Activated naive CD4-positive, alpha-beta T cell treated with Interleukin-2 at 50 U/mL for 16 hours (primary cell): ENCODE data around the gene ISL1.

Experiments
- DNase-seq: peaks from one replicate; pipeline ENCODE4 v3.0.0-alpha.2; 2020

Gene ISL1

DNA sequence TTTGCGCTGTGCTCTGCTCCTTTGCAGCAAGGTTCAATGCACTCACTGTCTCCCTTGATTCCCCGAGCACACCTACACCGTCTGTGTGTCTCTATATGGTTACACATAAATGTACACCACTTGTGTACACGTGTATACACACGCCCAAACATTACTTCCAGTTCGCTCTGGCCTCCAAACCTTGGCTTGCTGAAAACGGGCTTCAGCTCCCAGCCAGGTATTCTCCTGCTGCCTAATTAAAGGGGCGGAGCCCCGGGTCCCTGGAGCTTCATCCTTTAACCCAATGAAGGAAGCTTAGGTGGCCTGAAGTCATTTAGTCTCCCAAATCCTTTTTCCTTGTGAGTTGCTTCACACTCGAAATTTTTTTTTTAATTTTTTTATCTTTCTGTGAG lies 4.6 kb downstream of the ISL1 start:
- DNase-seq, result no peak

GRCh38 chr5:51388488-51389287 lies 5.4 kb downstream of the ISL1 start:
- no peak for DNase-seq

DNA sequence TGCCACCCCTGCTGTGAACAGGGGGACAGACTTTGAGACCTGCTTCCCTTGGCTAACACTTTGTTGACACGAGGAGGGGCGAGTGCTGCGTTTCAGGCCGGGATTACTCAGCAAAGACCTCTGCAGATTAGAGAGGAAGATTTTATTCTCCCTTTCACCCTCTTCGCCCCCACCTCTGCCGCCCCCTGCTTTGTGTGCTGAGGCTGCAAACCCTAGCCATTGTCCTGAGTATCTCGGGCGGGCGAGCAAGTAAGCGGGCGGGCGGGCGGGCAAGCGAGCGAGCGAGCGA lies 6.0 kb downstream of the ISL1 start:
- DNase-seq, result no peak

DNA sequence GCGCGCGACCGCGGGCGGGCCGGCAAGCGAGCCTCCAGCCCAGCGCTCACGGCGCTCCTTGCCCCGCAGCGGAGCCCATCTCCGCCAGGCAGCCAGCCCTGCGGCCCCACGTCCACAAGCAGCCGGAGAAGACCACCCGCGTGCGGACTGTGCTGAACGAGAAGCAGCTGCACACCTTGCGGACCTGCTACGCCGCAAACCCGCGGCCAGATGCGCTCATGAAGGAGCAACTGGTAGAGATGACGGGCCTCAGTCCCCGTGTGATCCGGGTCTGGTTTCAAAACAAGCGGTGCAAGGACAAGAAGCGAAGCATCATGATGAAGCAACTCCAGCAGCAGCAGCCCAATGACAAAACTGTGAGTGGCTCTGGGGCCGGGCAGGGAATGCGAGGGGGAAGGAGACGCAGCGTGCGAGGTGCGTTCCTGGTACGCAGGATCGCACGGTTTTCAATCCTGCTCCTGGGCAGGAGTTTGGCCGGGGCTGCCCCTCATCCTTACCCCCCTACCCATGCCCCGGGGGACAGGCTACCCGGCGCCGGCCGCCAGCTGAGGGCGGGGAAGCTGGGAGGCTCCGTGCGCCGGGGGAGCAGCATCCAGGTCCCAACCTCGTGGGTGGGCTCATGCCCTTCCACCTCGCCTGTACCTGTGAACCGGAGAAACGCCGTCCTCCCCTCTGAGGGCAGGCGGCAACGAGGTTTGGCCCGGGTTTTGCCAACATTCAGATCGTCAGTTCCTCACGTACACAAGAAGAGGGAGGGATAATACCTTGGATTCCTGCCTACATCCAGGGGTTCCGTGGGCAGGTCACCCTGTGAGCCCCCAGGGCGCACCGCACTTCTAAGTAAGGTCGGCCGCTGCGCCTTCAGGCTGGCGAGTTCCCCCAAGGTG lies 6.6 kb downstream of the ISL1 start:
- no peak for DNase-seq

GRCh38 chr5:51391175-51391574 lies 7.9 kb downstream of the ISL1 start:
- no peak for DNase-seq

DNA sequence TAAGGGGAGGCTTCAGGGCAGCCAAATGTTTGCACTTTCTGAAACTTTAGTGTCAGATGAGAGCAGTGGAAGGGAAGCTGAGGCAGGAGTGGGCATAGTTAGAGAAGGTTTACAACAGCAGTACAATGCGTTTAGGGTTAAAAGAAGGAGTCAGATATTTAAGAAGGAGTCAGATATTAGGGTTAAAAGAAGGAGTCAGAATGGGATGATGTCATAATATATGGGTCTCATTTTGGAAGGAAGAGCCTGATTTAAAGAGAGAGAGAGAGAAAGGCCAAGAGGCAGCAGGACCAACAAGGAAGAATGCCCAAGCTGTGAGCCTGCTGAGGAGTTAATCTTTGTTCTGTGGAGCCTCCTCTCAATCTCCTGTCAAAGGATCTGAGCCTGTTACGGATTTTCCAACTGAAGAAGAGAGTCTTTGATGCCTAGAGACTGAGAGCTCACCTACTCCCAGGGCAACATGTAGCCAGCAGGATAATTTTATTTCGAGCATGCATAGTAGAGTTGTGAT lies 9.5 kb downstream of the ISL1 start:
- DNase-seq, result no peak

- no peak for DNase-seq
These were observed 11.4 kb downstream of the ISL1 start for GRCh38 chr5:51394609-51395008.

- DNase-seq, result no peak
These were observed 12.0 kb downstream of the ISL1 start for GRCh38 chr5:51395245-51395644.

DNA sequence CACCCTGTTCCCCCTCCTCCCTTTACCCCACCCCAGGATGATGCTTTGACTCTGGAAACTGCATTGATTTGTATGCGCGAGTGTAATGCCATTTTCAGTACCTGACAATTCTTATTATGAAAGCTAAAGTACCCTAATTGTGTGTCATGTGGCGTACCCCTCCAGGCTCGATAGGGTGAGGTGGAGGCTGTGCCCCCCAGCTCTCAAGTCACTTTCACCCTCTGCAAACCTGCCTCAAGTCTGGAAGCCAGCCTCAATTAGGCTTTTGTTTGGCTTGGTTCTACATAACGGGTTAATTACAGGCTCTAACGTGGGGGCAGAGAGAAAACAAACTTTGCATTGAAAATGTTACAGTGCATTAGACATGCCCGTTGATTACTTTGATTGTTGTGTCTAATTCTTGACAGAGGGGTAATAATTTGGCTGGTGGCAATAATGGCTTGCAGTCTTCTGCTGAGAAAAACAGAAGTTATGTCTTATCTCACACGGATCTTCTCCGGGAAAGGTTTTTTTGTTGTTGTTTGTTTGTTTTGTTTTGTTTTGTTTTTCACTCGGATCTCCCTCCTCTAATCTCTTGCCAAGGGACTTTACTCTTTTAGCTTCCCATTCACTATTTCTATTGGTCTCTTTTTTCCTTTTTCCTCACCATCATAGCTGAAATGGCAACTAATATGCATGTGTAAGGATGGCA lies 12.6 kb downstream of the ISL1 start:
- no peak for DNase-seq

- no peak for DNase-seq
These were observed 13.5 kb downstream of the ISL1 start for GRCh38 chr5:51396797-51397196.

GRCh38 chr5:51397996-51398395 lies 14.7 kb downstream of the ISL1 start:
- DNase-seq, result no peak

DNA sequence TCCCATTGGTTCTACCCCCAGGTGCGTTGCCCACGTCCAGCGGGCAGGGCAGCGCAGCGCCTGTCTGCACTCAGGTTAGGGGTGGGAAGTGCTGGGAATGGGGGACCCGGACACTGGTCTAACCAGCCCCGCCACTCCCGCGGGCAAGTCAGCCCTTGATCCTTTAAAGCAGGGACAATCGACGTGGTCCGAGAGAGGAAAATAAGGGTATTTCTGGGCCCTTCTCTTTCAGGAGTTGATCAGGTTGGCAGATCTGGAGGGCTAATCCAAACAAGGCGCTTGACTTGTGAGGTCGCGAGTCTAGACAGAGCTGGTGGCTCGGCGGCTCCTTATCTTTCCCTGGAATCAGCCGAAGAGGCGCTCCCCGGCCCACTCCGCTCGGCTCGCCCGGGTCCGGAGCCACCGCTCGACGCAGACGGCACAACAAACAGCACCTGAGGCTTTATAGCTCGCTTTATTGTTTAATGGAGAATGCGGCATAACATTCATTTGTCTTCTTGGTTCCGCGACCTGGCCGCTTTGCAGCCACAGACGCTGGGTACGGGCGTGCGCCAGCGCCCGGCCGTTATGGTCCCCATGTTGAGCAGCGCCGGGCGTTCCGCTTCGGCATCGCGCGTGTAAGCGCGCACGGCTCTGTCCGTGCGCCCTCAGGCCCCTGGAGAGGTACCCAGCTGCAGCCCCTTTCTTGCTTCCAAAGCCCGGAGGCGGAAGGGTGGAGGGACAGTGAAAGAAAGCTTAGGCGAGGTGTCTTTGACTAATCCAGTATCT lies 15.8 kb downstream of the ISL1 start:
- DNase-seq, result no peak

DNA sequence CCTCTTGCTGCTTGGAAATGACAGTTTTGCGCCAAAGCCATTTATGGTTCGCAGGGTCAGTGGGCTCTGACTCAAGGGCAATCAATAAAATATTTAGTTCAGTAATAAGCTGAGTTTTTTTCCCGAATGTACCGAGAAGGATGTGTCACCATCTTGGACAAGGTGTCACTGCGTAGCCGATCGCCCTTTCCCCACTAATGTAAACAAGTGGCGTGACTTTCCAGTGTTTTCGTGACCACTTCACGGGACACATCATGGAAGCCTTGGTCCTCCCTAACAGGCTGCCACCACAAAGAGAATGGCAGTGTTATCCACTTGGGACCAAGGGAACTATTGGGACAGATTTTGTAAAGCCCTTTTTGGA lies 16.4 kb downstream of the ISL1 start:
- DNase-seq, result no peak

DNA sequence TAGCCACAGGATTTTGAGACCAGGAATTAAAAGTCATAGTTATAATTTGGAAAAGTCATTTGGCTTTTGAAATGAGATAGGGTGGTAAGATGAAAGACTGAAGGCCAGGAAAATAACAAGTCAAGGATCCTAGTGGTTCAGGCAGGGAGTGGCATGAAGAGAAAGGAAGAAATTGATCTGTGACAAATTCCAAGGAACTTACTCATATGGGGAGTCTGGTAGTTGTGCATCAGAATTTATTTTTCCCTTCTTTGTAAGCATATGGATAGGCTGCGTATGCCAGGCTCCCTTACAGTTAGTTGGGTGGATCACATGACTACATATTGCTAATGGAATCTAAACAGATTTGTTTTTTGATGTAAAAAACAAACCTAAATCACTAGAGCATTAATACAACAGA lies 21.0 kb downstream of the ISL1 start:
- no peak for DNase-seq

GRCh38 chr5:51411921-51412325 lies 28.7 kb downstream of the ISL1 start:
- DNase-seq, result no peak

- no peak for DNase-seq
These were observed 31.3 kb downstream of the ISL1 start for GRCh38 chr5:51414516-51414915.

GRCh38 chr5:51416149-51416548 lies 32.9 kb downstream of the ISL1 start:
- DNase-seq, result no peak

DNA sequence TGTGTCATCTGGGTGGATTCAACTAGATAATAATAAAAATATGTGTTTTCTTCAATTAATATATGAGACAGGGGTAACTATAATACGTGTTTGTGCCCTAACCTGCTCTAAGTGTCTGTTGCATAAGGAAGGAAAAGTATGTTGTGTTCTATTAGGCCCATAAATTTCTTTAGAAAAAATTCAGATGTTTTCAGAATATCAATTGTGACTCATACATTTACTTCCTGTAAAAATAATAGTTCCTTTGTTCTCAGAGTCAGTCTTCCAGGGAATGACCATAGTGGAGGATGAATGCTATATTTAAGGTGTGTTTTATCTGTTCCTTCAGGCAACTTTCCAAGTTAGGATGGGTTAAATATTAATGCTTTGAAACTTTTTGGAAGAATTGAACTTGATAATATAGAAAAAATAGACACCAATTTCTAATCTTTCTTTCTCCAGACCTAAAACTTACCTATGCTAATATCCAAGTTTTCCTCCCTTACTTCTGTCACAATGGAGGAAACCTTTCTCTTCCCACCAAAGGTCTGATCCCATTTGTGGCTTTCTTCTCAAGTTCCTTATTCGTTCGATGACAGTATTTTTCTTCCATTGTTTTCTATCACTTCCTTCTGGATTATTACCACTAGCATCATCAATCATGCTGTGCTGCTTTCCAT lies 49.9 kb downstream of the ISL1 start:
- no peak for DNase-seq

GRCh38 chr5:51439232-51439631 lies 56.0 kb downstream of the ISL1 start:
- no peak for DNase-seq
